Subcutaneous adipose tissue (tissue), 4 donors: Measurements from ENCODE around the gene CHRNA1. TPM values are rescaled to one million over a fixed set of nuclear protein-coding genes. Genes with fewer than 3 reads are reported as not detected.

Experiments
- total RNA-seq, 4 donors: library from RNA; depleted of rRNA; stranded (reverse); fragments of >200 nt; gene quantifications; one replicate each; pipeline ENCODE4 v1.1.0, GENCODE V29; 2016
- TF ChIP-seq, protein P1 (sequence below): fragments of 450-650 bp; IDR thresholded peaks from one replicate; pipeline ENCODE4 v1.5.1; 2016; ENCODE audit warnings: low read depth, mild to moderate bottlenecking, control low read depth, antibody characterized with exemption, moderate library complexity

The CHRNA1 gene
- total RNA-seq, 4 donors from 2014 or later = 0.44 to 0.85 TPM; not detected in 2

DNA sequence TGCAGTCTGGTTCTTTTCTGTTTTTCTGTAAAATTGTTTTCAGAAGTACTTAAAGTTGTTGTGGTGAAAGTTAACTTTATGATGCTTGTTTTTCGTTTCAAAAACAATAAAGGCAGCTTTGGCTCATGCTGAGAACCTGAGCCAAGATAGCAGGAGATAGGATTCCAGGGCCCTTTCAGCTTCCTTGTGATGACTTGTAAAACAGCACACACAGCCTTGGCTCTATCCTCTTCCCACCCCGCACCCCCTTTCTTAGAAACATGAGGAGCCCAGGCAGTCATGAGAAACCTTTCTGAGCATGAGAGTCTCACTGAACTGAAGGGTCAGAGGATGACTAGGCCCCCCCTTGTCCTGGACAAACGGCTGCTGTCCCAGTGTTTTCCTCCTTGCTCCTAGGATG lies 12.4 kb upstream of the CHRNA1 start:
- TF ChIP-seq, protein P1, sequence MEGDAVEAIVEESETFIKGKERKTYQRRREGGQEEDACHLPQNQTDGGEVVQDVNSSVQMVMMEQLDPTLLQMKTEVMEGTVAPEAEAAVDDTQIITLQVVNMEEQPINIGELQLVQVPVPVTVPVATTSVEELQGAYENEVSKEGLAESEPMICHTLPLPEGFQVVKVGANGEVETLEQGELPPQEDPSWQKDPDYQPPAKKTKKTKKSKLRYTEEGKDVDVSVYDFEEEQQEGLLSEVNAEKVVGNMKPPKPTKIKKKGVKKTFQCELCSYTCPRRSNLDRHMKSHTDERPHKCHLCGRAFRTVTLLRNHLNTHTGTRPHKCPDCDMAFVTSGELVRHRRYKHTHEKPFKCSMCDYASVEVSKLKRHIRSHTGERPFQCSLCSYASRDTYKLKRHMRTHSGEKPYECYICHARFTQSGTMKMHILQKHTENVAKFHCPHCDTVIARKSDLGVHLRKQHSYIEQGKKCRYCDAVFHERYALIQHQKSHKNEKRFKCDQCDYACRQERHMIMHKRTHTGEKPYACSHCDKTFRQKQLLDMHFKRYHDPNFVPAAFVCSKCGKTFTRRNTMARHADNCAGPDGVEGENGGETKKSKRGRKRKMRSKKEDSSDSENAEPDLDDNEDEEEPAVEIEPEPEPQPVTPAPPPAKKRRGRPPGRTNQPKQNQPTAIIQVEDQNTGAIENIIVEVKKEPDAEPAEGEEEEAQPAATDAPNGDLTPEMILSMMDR = no peak

DNA sequence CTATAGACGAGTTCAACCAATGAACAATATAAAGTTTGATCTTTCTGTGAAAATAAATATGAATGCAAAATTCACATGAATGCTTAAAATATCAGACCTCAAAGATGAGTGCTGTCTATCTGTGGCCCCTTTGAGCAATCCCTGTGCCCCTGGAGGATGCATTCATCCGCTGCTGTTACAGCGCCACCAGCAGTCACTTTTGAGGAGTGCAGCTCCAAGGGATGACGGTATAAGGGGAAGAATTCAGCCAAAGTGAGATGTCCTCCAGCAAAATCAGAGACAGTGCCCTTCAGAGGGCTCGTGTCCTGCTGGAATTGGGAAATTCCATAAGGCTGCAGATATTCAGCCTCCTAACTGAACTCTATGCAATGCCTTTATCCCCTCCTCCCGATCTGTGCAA lies 12.0 kb upstream of the CHRNA1 start:
- TF ChIP-seq, protein P1 = no peak

DNA sequence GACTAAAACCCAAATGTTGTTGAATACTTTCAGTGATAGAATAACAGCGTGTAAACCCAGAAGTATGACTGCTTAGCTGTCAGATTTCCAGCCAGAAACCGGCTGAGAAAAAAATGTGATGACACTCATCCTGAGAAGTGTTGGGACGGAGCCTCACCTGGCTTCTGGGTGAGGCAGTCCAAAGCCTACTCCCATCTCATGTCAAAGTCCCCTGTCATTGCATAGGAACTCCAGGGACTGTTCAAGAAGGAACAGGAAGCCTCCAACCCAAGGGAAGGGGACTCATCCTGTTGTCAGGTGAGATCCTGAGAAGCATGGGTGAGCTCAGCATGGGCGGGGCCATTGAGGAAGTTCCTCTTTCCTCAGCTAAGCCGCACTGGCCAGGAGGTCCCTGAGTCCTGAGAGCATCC lies 11.3 kb upstream of the CHRNA1 start:
- TF ChIP-seq, protein P1 = no peak

DNA sequence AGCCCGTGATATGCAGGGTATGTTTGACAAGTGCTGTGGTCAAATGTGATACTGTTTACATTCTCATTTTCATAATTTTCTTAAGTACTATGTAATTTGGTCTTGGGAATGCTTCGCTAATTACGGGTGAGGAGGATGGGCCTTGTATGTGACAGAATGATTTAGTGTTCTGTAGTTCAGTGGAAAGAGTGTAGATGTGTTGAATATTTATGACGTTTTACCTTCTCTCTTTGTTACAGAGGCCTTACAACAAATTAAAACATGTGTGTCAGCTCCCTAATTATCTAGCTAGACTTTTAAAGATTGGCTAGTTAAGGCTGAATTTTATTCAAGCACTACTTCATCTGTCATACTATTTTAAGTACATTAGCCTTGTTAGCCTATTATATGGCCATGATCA lies 10.6 kb upstream of the CHRNA1 start:
- TF ChIP-seq, protein P1 = no peak

DNA sequence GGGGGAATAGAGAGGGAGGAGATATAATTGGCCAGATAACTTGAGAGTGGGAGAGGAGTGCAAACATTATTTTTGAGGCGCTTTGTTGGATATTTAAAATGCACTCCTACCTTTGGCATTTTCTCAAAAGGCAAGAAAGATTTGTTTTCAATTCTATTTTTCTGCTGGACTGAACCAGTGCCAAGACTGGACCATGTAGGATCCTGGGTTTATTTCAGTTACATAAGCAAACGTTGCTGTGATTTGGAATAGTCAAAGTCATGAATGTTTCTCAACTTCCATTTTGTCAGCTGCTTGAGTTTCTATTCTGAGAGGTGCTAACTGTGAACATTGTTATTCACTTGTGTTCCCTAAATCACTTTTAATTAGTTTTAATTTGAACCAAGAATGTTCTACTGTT lies 8.9 kb upstream of the CHRNA1 start:
- TF ChIP-seq, protein P1 = no peak

DNA sequence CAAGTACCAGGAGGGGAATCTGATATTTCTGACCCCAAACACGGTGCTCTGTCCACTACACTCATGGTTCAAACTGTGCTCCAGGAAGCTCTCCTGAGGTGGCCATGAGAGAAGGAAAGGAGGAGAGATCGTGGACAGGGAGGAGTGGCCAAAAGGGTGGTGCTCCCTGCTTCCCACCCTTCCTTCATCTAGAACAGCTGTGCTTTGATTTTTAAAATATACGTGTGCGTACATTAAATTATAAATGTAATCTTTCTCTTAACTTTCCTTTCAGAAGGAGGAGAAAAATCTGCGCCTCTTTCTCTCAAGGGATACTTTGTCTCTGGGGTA lies 8.2 kb upstream of the CHRNA1 start:
- TF ChIP-seq, protein P1 = no peak

DNA sequence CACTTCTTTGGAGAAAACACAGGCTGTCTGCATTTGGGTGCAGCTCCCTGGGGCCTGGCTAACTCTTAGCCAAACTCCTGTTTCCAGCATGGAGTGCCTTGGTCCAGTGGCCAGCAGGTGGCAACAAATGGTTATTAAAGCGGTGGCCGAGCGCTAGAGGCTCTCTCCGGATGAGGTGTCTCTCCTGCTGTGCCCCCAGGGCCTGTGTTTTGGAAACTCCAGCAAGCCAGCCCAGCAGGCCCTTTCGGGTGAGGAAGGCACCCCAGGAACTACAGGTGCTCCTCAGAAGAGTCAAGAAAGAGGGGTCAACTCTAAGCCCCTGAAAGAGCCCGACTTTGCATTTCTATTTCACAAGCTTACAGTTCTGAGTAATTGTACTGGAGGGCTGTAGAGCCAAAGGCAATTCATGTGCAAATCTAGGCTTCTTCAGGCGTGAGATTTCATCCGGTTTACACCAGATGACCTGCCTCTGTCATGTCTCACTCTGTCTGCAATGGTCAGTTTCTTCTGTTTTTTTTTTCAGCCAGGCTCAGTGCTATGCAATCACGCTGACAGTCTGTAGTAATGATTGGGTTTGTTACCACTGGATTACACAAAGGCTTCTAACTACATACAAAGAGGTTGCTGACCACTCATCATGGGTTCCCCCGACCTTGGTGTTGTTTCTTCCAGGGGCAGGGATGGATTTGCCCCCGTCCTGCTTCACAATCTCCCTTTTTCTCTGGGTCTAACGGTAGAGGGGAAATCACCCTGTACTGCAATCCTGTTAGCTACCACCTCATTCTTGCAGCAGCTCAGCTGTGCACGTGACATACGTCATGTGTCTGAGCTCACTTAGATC lies 7.6 kb upstream of the CHRNA1 start:
- TF ChIP-seq, protein P1 = no peak
